HCT116 (cell line): ENCODE data around the gene RNU5B-1. TPM values are rescaled to one million over a fixed set of nuclear protein-coding genes. Genes with fewer than 3 reads are reported as not detected.

ENCODE experiments used
- ATAC-seq: fragments of 200-7000 bp; cut with Tn5 transposase; 2 replicates; pipeline ENCODE4 v1.9.1; 2020; ENCODE audit warnings: mild to moderate bottlenecking, moderate library complexity
- BruUV-seq: library from RNA; stranded (reverse); fragments of 400-500 nt; replicated peaks from 2 replicates; lab custom pipeline; 2021; lab: Mats Ljungman, UMichigan
- CTCF ChIA-PET: fragments of 300-600 bp; sonication (Branson Sonifier 250); formaldehyde crosslinking; loops from one replicate; lab custom pipeline; 2021; ENCODE audit warnings: antibody characterized with exemption; lab: Charles Lee
- POLR2A ChIA-PET: fragments of 300-600, 350-600 bp; sonication (Branson Sonifier 250); formaldehyde crosslinking; loops from one replicate; lab custom pipeline; 2021; ENCODE audit warnings: antibody characterized with exemption; lab: Charles Lee
- RAD21 ChIA-PET, 2 experiments: fragments of 300-600 bp; sonication (Branson Sonifier 250); formaldehyde crosslinking; loops; one replicate each; lab custom pipeline; 2023; ENCODE audit warnings: low total read pairs in 2 of 2; ENCODE audit not compliant: uncharacterized antibody in 2 of 2, unreplicated experiment in 2 of 2, low non-redundant PET in 1 of 2; lab: Charles Lee
- DNase-seq: peaks from one replicate; pipeline ENCODE4 v3.0.0-alpha.2; 2010; ENCODE audit warnings: low read depth, low spot score
- H2AFZ ChIP-seq: fragments of 200-600 bp; shearing (Covaris generic), sonication (generic); 2 replicates; pipeline ENCODE4 v1.6.1; 2017; ENCODE audit warnings: low read depth, mixed run types, mixed read lengths, antibody characterized with exemption, low read length; ENCODE audit not compliant: poor library complexity, severe bottlenecking
- H3K27ac ChIP-seq: 2 replicates; pipeline ENCODE4 v1.5.1; 2012; ENCODE audit warnings: low read depth, low read length
- H3K27me3 ChIP-seq: fragments of 200-600 bp; sonication (generic); 2 replicates; pipeline ENCODE4 v1.6.1; 2016; ENCODE audit warnings: mixed run types, low read length, mixed read lengths; ENCODE audit not compliant: insufficient read depth
- H3K36me3 ChIP-seq, 2 experiments: fragments of 200-500 bp in 1 of 2; fragments of 200-600 bp in 1 of 2; sonication (Bioruptor generic) in 1 of 2; sonication (generic) in 1 of 2; 2 replicates each; pipeline versions ENCODE4 v1.5.1 to v1.6.1; 2014 to 2016; ENCODE audit warnings: low read length in 2 of 2, inconsistent platforms in 1 of 2, mixed read lengths in 1 of 2, mixed run types in 1 of 2; ENCODE audit not compliant: insufficient read depth in 2 of 2, control insufficient read depth in 1 of 2
- H3K4me1 ChIP-seq, 2 experiments: fragments of 200-600 bp in 1 of 2; sonication (generic) in 1 of 2; 2 replicates each; pipeline versions ENCODE4 v1.5.1 to v1.6.1; 2012 to 2017; ENCODE audit warnings: low read length in 2 of 2, inconsistent platforms in 1 of 2, mild to moderate bottlenecking in 1 of 2, mixed read lengths in 1 of 2, mixed run types in 1 of 2, moderate library complexity in 1 of 2; ENCODE audit not compliant: insufficient read depth in 2 of 2, control insufficient read depth in 1 of 2
- H3K4me2 ChIP-seq: fragments of 200-600 bp; sonication (generic); 2 replicates; pipeline ENCODE4 v1.6.1; 2017; ENCODE audit warnings: mixed run types, low read length, mixed read lengths
- H3K4me3 ChIP-seq, 2 experiments: fragments of 200-600 bp in 1 of 2; sonication (generic) in 1 of 2; replicated peaks in 1 of 2; 2 replicates each; pipeline ENCODE4 v1.5.1; 2011 to 2016; ENCODE audit warnings: low read length in 2 of 2, control low read depth in 1 of 2, low read depth in 1 of 2, mild to moderate bottlenecking in 1 of 2, mixed read lengths in 1 of 2, mixed run types in 1 of 2
- H3K79me2 ChIP-seq: fragments of 200-600 bp; sonication (generic); 2 replicates; pipeline ENCODE4 v1.6.1; 2017; ENCODE audit warnings: mild to moderate bottlenecking, mixed run types, low read length, moderate library complexity, mixed read lengths; ENCODE audit not compliant: insufficient read depth
- H3K9ac ChIP-seq: fragments of 200-600 bp; sonication (generic); 2 replicates; pipeline ENCODE4 v1.6.1; 2016; ENCODE audit warnings: low read length, mixed read lengths
- H3K9me2 ChIP-seq: fragments of 200-600 bp; sonication (generic), shearing (Covaris generic); 2 replicates; pipeline ENCODE4 v1.6.1; 2017; ENCODE audit warnings: mixed run types, mild to moderate bottlenecking, moderate library complexity; ENCODE audit not compliant: insufficient read depth
- H3K9me3 ChIP-seq, 2 experiments: fragments of 200-500 bp in 1 of 2; fragments of 200-600 bp in 1 of 2; sonication (Bioruptor generic) in 1 of 2; sonication (generic) in 1 of 2; 2 replicates each; pipeline ENCODE4 v1.6.1; 2014 to 2017; ENCODE audit warnings: low read length in 2 of 2, mixed read lengths in 2 of 2, inconsistent platforms in 1 of 2, low read depth in 1 of 2, mild to moderate bottlenecking in 1 of 2, mixed run types in 1 of 2, moderate library complexity in 1 of 2; ENCODE audit not compliant: control insufficient read depth in 1 of 2, insufficient read depth in 1 of 2
- H4K20me1 ChIP-seq: fragments of 200-600 bp; sonication (generic), shearing (Covaris generic); 2 replicates; pipeline ENCODE4 v1.6.1; 2017; ENCODE audit warnings: mixed run types, mild to moderate bottlenecking, moderate library complexity; ENCODE audit not compliant: insufficient read depth
- ATF3 ChIP-seq: IDR thresholded peaks from 2 replicates; pipeline ENCODE4 v1.6.1; 2012
- EZH2 ChIP-seq: fragments of 200-600 bp; sonication (generic); IDR thresholded peaks from 2 replicates; pipeline ENCODE4 v1.6.1; 2017; ENCODE audit warnings: antibody characterized with exemption, mixed run types
- EZH2phosphoT487 ChIP-seq: fragments of 200-600 bp; IDR thresholded peaks from 2 replicates; pipeline ENCODE4 v1.6.1; 2018; ENCODE audit warnings: antibody characterized with exemption, borderline replicate concordance
- JUND ChIP-seq: IDR thresholded peaks from 2 replicates; pipeline ENCODE4 v1.6.1; 2012
- POLR2A ChIP-seq: IDR thresholded peaks from 2 replicates; pipeline ENCODE4 v1.7.0; 2011; ENCODE audit warnings: borderline replicate concordance; ENCODE audit not compliant: insufficient read depth, insufficient read length; ENCODE audit errors: extremely low read depth
- RAD21 ChIP-seq: IDR thresholded peaks from 2 replicates; pipeline ENCODE4 v1.6.1; 2012; ENCODE audit warnings: low read depth, mild to moderate bottlenecking
- REST ChIP-seq: IDR thresholded peaks from 2 replicates; pipeline ENCODE4 v1.6.1; 2012; ENCODE audit warnings: low read depth
- intact Hi-C: fragments of 100-400 bp; cut with micrococcal nuclease; formaldehyde crosslinking; loops from 2 replicates; pipeline ENCODE4 v1.10.0; 2022
- total RNA-seq: library from RNA; stranded (reverse); gene quantifications from one replicate; pipeline ENCODE4 v1.2.1, GENCODE V29; 2021; ENCODE audit not compliant: unreplicated experiment

Gene RNU5B-1
- total RNA-seq, 1 experiment from 2014 or later: not detected

GRCh38 chr15:65307978-65308377, 3.5 kb downstream of the RNU5B-1 start:
- H2AFZ ChIP-seq: no peak overlapping the region
- no peak overlapping the region for H3K4me2 ChIP-seq
- no peak overlapping the region for H3K9ac ChIP-seq
- H4K20me1 ChIP-seq: no peaks in the 10 kb centered on the region
- RAD21 ChIA-PET: no interaction called here
- H3K27ac ChIP-seq: no peak overlapping the region
- no peaks in the 10 kb centered on the region for H3K27me3 ChIP-seq
- H3K4me1 ChIP-seq: peaks cover 20 to 29% of the 10 kb centered on the region in 2 experiments
- H3K79me2 ChIP-seq: no peaks in the 10 kb centered on the region
- no peak for TF ChIP-seq RAD21
- no peak for TF ChIP-seq ATF3
- TF ChIP-seq POLR2A: no peak
- TF ChIP-seq EZH2: no peak
- no peak for TF ChIP-seq JUND
- no peak for TF ChIP-seq EZH2phosphoT487
- TF ChIP-seq REST: no peak
- intact Hi-C loops: no loop called here
- ATAC-seq (no peak), DNase-seq (no peak)
- H3K9me2 ChIP-seq: no peaks in the 10 kb centered on the region
- no peaks in the 10 kb centered on the region for H3K9me3 ChIP-seq
- no peak overlapping the region for H3K4me3 ChIP-seq
- H3K36me3 ChIP-seq: no peaks in the 10 kb centered on the region
- POLR2A ChIA-PET: interaction anchor here (1.6 kb wide), 1 partner anchor 123 kb away, joined by 5 read pairs; the partner anchor contains the start of gene CLPX
- no TSS peak for BruUV-seq
- CTCF ChIA-PET: interaction anchor here (1.5 kb wide), 1 partner anchor 13 kb away, joined by 3 read pairs; no protein-coding TSS in a partner anchor
